Neuronal stem cell (in vitro differentiated cells): Measurements from ENCODE around the gene CLASP1.
"Not testable (repeated sequence)": the region's sequence is repeated elsewhere in the genome, so short reads cannot be mapped to it uniquely, and the experiment has no call there.

ENCODE experiments used
- DNase-seq: peaks from one replicate; pipeline ENCODE4 v3.0.0-alpha.2; 2013; ENCODE audit warnings: low spot score
- H2AFZ ChIP-seq: one replicate; pipeline ENCODE4 v1.6.1; 2013; ENCODE audit warnings: mild to moderate bottlenecking, low read length, inconsistent platforms
- H2AK5ac ChIP-seq: 2 replicates; pipeline ENCODE4 v1.6.1; 2013; ENCODE audit warnings: low read depth, mild to moderate bottlenecking, inconsistent platforms, low read length, moderate library complexity, mixed read lengths
- H2BK120ac ChIP-seq: 2 replicates; pipeline ENCODE4 v1.6.1; 2013; ENCODE audit warnings: low read depth, mild to moderate bottlenecking, inconsistent platforms, low read length, moderate library complexity, mixed read lengths
- H2BK12ac ChIP-seq: one replicate; pipeline ENCODE4 v1.6.1; 2013; ENCODE audit warnings: low read length, inconsistent platforms
- H2BK15ac ChIP-seq: 2 replicates; pipeline ENCODE4 v1.6.1; 2013; ENCODE audit warnings: mild to moderate bottlenecking, low read length, inconsistent platforms, mixed read lengths
- H2BK5ac ChIP-seq: one replicate; pipeline ENCODE4 v1.6.1; 2013; ENCODE audit warnings: inconsistent platforms, mild to moderate bottlenecking, low read length, moderate library complexity
- H3K14ac ChIP-seq: one replicate; pipeline ENCODE4 v1.6.1; 2013; ENCODE audit warnings: low read length, inconsistent platforms
- H3K18ac ChIP-seq: 2 replicates; pipeline ENCODE4 v1.6.1; 2013; ENCODE audit warnings: low read length, inconsistent platforms
- H3K23ac ChIP-seq: 2 replicates; pipeline ENCODE4 v1.6.1; 2013; ENCODE audit warnings: low read depth, mild to moderate bottlenecking, mixed read lengths, low read length, inconsistent platforms; ENCODE audit not compliant: poor library complexity
- H3K27ac ChIP-seq: replicated peaks from 3 replicates; pipeline ENCODE4 v1.5.1; 2013; ENCODE audit warnings: low read length, inconsistent platforms
- H3K27me3 ChIP-seq, 3 experiments: 2 replicates each; pipeline ENCODE4 v1.6.1; 2013; ENCODE audit warnings: low read length in 3 of 3, mild to moderate bottlenecking in 2 of 3, inconsistent platforms in 1 of 3, low read depth in 1 of 3, mixed read lengths in 1 of 3, moderate library complexity in 1 of 3; ENCODE audit not compliant: control insufficient read depth in 3 of 3, insufficient read depth in 3 of 3
- H3K36me3 ChIP-seq, 2 donors: replicated peaks in 1 of 2; 2 replicates each; pipeline ENCODE4 v1.6.1; 2013; ENCODE audit warnings: low read length in 2 of 2; ENCODE audit not compliant: control insufficient read depth in 2 of 2, insufficient read depth in 2 of 2
- H3K4ac ChIP-seq: 2 replicates; pipeline ENCODE4 v1.6.1; 2013; ENCODE audit warnings: inconsistent platforms, mild to moderate bottlenecking, low read length, moderate library complexity
- H3K4me1 ChIP-seq, 2 donors: 1 replicate in 1 of 2; 2 replicates in 1 of 2; pipeline ENCODE4 v1.6.1; 2013; ENCODE audit warnings: low read length in 2 of 2, low read depth in 1 of 2; ENCODE audit not compliant: control insufficient read depth in 2 of 2, insufficient read depth in 1 of 2
- H3K4me2 ChIP-seq: one replicate; pipeline ENCODE4 v1.6.1; 2013; ENCODE audit warnings: mild to moderate bottlenecking, low read length, inconsistent platforms; ENCODE audit not compliant: insufficient read depth, poor library complexity, severe bottlenecking
- H3K4me3 ChIP-seq, 2 donors: 2 replicates each; pipeline ENCODE4 v1.5.1; 2013; ENCODE audit warnings: low read length in 2 of 2, mild to moderate bottlenecking in 2 of 2, inconsistent platforms in 1 of 2, moderate library complexity in 1 of 2
- H3K79me1 ChIP-seq: one replicate; pipeline ENCODE4 v1.6.1; 2013; ENCODE audit warnings: low read depth, mild to moderate bottlenecking, inconsistent platforms, low read length, moderate library complexity
- H3K9ac ChIP-seq: one replicate; pipeline ENCODE4 v1.6.1; 2013; ENCODE audit warnings: mild to moderate bottlenecking, low read depth, low read length, inconsistent platforms; ENCODE audit not compliant: poor library complexity
- H3K9me3 ChIP-seq, 2 donors: replicated peaks in 1 of 2; 2 replicates each; pipeline versions ENCODE3 to v1.6.1; 2013; ENCODE audit warnings: low read length in 2 of 2, mild to moderate bottlenecking in 2 of 2, inconsistent platforms in 1 of 2, low read depth in 1 of 2, mixed read lengths in 1 of 2, moderate library complexity in 1 of 2; ENCODE audit not compliant: control insufficient read depth in 2 of 2, insufficient read depth in 1 of 2
- H4K8ac ChIP-seq: one replicate; pipeline ENCODE4 v1.6.1; 2013; ENCODE audit warnings: low read depth, mild to moderate bottlenecking, inconsistent platforms, low read length, moderate library complexity
- H4K91ac ChIP-seq: one replicate; pipeline ENCODE4 v1.6.1; 2013; ENCODE audit warnings: low read length, low read depth, mild to moderate bottlenecking, inconsistent platforms; ENCODE audit not compliant: poor library complexity
- WGBS, 2 donors: extraction: QIAGEN DNeasy Blood & Tissue Kit; methylation state at CpG; one replicate each; pipeline ENCODE4 v1.1.7; 2013; ENCODE audit warnings: missing lambda C conversion rate in 2 of 2, mixed read lengths in 1 of 2; ENCODE audit not compliant: insufficient read length in 2 of 2, insufficient replicate concordance in 1 of 2; ENCODE audit errors: extremely low coverage in 2 of 2; 5-methylcytosine and 5-hydroxymethylcytosine counted together

The CLASP1 gene

GRCh38 chr2:121611730-121612705 is 37.2 kb downstream of the CLASP1 start:
- H4K91ac ChIP-seq = no peak overlapping the region
- H3K27ac ChIP-seq = no peak overlapping the region
- H2BK120ac ChIP-seq = no peak overlapping the region
- no peak overlapping the region for H3K4me3 ChIP-seq
- H3K18ac ChIP-seq = no peak overlapping the region
- no peak overlapping the region for H2AFZ ChIP-seq
- H3K4me2 ChIP-seq = no peak overlapping the region
- H4K8ac ChIP-seq = no peak overlapping the region
- peaks cover 2 to 3% of the 10 kb centered on the region in 2 donors for H3K4me1 ChIP-seq
- H3K79me1 ChIP-seq = peaks cover 3% of the 10 kb centered on the region
- H3K9me3 ChIP-seq = peaks cover 0 to 1% of the 10 kb centered on the region in 2 donors
- no peak overlapping the region for H2BK15ac ChIP-seq
- H3K9ac ChIP-seq = no peak overlapping the region
- H3K14ac ChIP-seq = no peak overlapping the region
- no peak overlapping the region for H2BK5ac ChIP-seq
- no CpG with 5 or more reads among the region's 1 CpG for WGBS, 2 donors
- peaks cover 0 to 15% of the 10 kb centered on the region in 2 donors for H3K36me3 ChIP-seq
- H3K4ac ChIP-seq = no peak overlapping the region
- no peak for DNase-seq
- no peaks in the 10 kb centered on the region for H3K27me3 ChIP-seq
- no peak overlapping the region for H2AK5ac ChIP-seq
- no peak overlapping the region for H3K23ac ChIP-seq
- no peak overlapping the region for H2BK12ac ChIP-seq

DNA sequence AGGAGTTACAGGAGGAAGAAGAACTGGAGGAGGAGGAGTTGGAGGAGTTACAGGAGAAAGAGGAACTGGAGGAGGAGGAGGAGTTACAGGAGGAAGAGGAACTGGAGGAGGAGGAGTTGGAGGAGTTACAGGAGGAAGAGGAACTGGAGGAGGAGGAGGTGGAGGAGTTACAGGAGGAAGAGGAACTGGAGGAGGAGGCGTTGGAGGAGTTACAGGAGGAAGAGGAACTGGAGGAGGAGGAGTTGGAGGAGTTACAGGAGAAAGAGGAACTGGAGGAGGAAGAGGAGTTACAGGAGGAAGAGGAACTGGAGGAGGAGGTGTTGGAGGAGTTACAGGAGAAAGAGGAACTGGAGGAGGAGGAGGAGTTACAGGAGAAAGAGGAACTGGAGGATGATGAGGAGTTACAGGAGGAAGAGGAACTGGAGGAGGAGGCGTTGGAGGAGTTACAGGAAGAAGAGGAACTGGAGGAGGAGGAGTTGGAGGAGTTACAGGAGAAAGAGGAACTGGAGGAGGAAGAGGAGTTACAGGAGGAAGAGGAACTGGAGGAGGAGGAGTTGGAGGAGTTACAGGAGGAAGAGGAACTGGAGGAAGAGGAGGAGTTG is 38.1 kb downstream of the CLASP1 start:
- H2BK120ac ChIP-seq, DNase-seq, H3K9me3 ChIP-seq, H2BK15ac ChIP-seq, H3K4me2 ChIP-seq, H3K14ac ChIP-seq, H3K79me1 ChIP-seq, H3K23ac ChIP-seq, H2AK5ac ChIP-seq, H2AFZ ChIP-seq, H3K4me1 ChIP-seq, H3K27ac ChIP-seq, H4K91ac ChIP-seq, H3K27me3 ChIP-seq, H3K4ac ChIP-seq, H3K9ac ChIP-seq, H2BK5ac ChIP-seq, H2BK12ac ChIP-seq, H4K8ac ChIP-seq, H3K4me3 ChIP-seq, H3K18ac ChIP-seq: not testable (repeated sequence)
- no CpG with 5 or more reads among the region's 2 CpGs for WGBS, 2 donors
- peaks cover 0 to 19% of the 10 kb centered on the region in 2 donors for H3K36me3 ChIP-seq

GRCh38 chr2:121610487-121610874 is 38.8 kb downstream of the CLASP1 start:
- H2BK5ac ChIP-seq, H3K27ac ChIP-seq, H4K8ac ChIP-seq, H3K14ac ChIP-seq, H3K27me3 ChIP-seq, H3K9ac ChIP-seq, H3K23ac ChIP-seq, H2BK120ac ChIP-seq, H3K4ac ChIP-seq, H4K91ac ChIP-seq, H2BK12ac ChIP-seq, DNase-seq, H3K4me1 ChIP-seq, H3K18ac ChIP-seq, H3K79me1 ChIP-seq, H2BK15ac ChIP-seq, H3K4me3 ChIP-seq, H2AFZ ChIP-seq, H2AK5ac ChIP-seq, H3K4me2 ChIP-seq, H3K9me3 ChIP-seq: not testable (repeated sequence)
- peaks cover 3 to 25% of the 10 kb centered on the region in 2 donors for H3K36me3 ChIP-seq

- no peak overlapping the region for H3K23ac ChIP-seq
- no peak overlapping the region for H2BK15ac ChIP-seq
- H4K8ac ChIP-seq = no peak overlapping the region
- no peak overlapping the region for H4K91ac ChIP-seq
- no CpG with 5 or more reads among the region's 3 CpGs for WGBS, 2 donors
- H3K18ac ChIP-seq = no peak overlapping the region
- peaks cover 9% of the 10 kb centered on the region for H3K79me1 ChIP-seq
- no peak overlapping the region for H3K27ac ChIP-seq
- no peaks in the 10 kb centered on the region for H3K4me1 ChIP-seq
- H2AK5ac ChIP-seq = no peak overlapping the region
- H3K9ac ChIP-seq = no peak overlapping the region
- no peak overlapping the region for H2BK120ac ChIP-seq
- H3K36me3 ChIP-seq = peaks cover 5 to 27% of the 10 kb centered on the region in 2 donors
- no peak for DNase-seq
- no peak overlapping the region for H2AFZ ChIP-seq
- H3K4me3 ChIP-seq = no peak overlapping the region
- H2BK5ac ChIP-seq = no peak overlapping the region
- H2BK12ac ChIP-seq = no peak overlapping the region
- H3K14ac ChIP-seq = no peak overlapping the region
- no peak overlapping the region for H3K4ac ChIP-seq
- no peaks in the 10 kb centered on the region for H3K27me3 ChIP-seq
- H3K4me2 ChIP-seq = no peak overlapping the region
- H3K9me3 ChIP-seq = peaks cover 0 to 1% of the 10 kb centered on the region in 2 donors
Measured at GRCh38 chr2:121608967-121609366, 40.3 kb downstream of the CLASP1 start.
